Trophoblast cell (in vitro differentiated cells and primary cell): ENCODE measurements around the gene INHA.

Source experiments
- DNase-seq, 2 donors: peaks; one replicate each; pipeline ENCODE4 v3.0.0-alpha.2; 2016
- H2AFZ ChIP-seq: 2 replicates; pipeline ENCODE4 v1.6.1; 2013; ENCODE audit warnings: low read length, moderate library complexity, mild to moderate bottlenecking; ENCODE audit not compliant: insufficient read depth, poor library complexity
- H2AK5ac ChIP-seq: 2 replicates; pipeline ENCODE4 v1.6.1; 2013; ENCODE audit warnings: mild to moderate bottlenecking, low read length
- H2BK120ac ChIP-seq: 2 replicates; pipeline ENCODE4 v1.6.1; 2013; ENCODE audit warnings: low read length, mild to moderate bottlenecking, moderate library complexity; ENCODE audit not compliant: insufficient read depth, poor library complexity
- H2BK12ac ChIP-seq: 2 replicates; pipeline ENCODE4 v1.6.1; 2013; ENCODE audit warnings: mild to moderate bottlenecking, low read length, moderate library complexity
- H2BK5ac ChIP-seq: 2 replicates; pipeline ENCODE4 v1.6.1; 2013; ENCODE audit warnings: low read length, low read depth, moderate library complexity, mild to moderate bottlenecking; ENCODE audit not compliant: poor library complexity
- H3K14ac ChIP-seq: 2 replicates; pipeline ENCODE4 v1.6.1; 2013; ENCODE audit warnings: mild to moderate bottlenecking, low read length
- H3K18ac ChIP-seq: 2 replicates; pipeline ENCODE4 v1.6.1; 2013; ENCODE audit warnings: mild to moderate bottlenecking, low read length
- H3K23ac ChIP-seq: 2 replicates; pipeline ENCODE4 v1.6.1; 2013; ENCODE audit warnings: low read length
- H3K27ac ChIP-seq: 2 replicates; pipeline ENCODE4 v1.5.1; 2013; ENCODE audit warnings: low read depth, mild to moderate bottlenecking, inconsistent platforms, low read length, moderate library complexity
- H3K27me3 ChIP-seq: 2 replicates; pipeline ENCODE4 v1.6.1; 2013; ENCODE audit warnings: inconsistent platforms, mild to moderate bottlenecking, low read length, moderate library complexity; ENCODE audit not compliant: insufficient read depth
- H3K36me3 ChIP-seq, 2 experiments: 1 replicate in 1 of 2; 2 replicates in 1 of 2; pipeline ENCODE4 v1.6.1; 2013; ENCODE audit warnings: low read length in 2 of 2, mild to moderate bottlenecking in 2 of 2, moderate library complexity in 1 of 2; ENCODE audit not compliant: insufficient read depth in 2 of 2, control insufficient read depth in 1 of 2
- H3K4ac ChIP-seq: 2 replicates; pipeline ENCODE4 v1.6.1; 2013; ENCODE audit warnings: low read depth, mild to moderate bottlenecking, low read length, moderate library complexity
- H3K4me1 ChIP-seq, 2 experiments: 1 replicate in 1 of 2; 2 replicates in 1 of 2; pipeline ENCODE4 v1.6.1; 2013; ENCODE audit warnings: low read length in 2 of 2, mild to moderate bottlenecking in 2 of 2, moderate library complexity in 1 of 2; ENCODE audit not compliant: insufficient read depth in 2 of 2, control insufficient read depth in 1 of 2
- H3K4me2 ChIP-seq: 2 replicates; pipeline ENCODE4 v1.6.1; 2013; ENCODE audit warnings: inconsistent platforms, mild to moderate bottlenecking, low read length, moderate library complexity
- H3K4me3 ChIP-seq: 2 replicates; pipeline ENCODE4 v1.5.1; 2013; ENCODE audit warnings: mild to moderate bottlenecking, low read depth, low read length, inconsistent platforms
- H3K79me1 ChIP-seq: one replicate; pipeline ENCODE4 v1.6.1; 2013; ENCODE audit warnings: low read length
- H3K79me2 ChIP-seq: 2 replicates; pipeline ENCODE4 v1.6.1; 2013; ENCODE audit warnings: low read length, mild to moderate bottlenecking; ENCODE audit not compliant: control insufficient read depth, insufficient read depth, poor library complexity
- H3K9ac ChIP-seq: 2 replicates; pipeline ENCODE4 v1.6.1; 2013; ENCODE audit warnings: mild to moderate bottlenecking, low read length
- H3K9me3 ChIP-seq: 2 replicates; pipeline ENCODE4 v1.6.1; 2013; ENCODE audit warnings: low read depth, mild to moderate bottlenecking, control low read depth, inconsistent platforms, low read length; ENCODE audit not compliant: insufficient read depth
- H4K12ac ChIP-seq: 2 replicates; pipeline ENCODE4 v1.6.1; 2013; ENCODE audit warnings: low read depth, mild to moderate bottlenecking, low read length, moderate library complexity
- H4K8ac ChIP-seq: 2 replicates; pipeline ENCODE4 v1.6.1; 2013; ENCODE audit warnings: low read depth, mild to moderate bottlenecking, low read length, moderate library complexity
- H4K91ac ChIP-seq: one replicate; pipeline ENCODE4 v1.6.1; 2013; ENCODE audit warnings: low read depth, mild to moderate bottlenecking, low read length, moderate library complexity
- WGBS: extraction: QIAGEN DNeasy Blood & Tissue Kit; methylation state at CpG from one replicate; pipeline ENCODE4 v1.1.7; 2013; ENCODE audit warnings: missing lambda C conversion rate; ENCODE audit not compliant: insufficient read length, insufficient coverage; ENCODE audit errors: extremely low coverage; 5-methylcytosine and 5-hydroxymethylcytosine counted together

The INHA gene

GRCh38 chr2:219562049-219563020 is 9.8 kb upstream of the INHA start:
- Histone ChIP-seq H2AFZ (no peak overlapping the region), H3K9ac (no peak overlapping the region), H3K9me3 (peaks cover 1% of the 10 kb centered on the region), H4K12ac (no peak overlapping the region), H3K23ac (no peak overlapping the region), H3K18ac (no peak overlapping the region), H3K14ac (no peak overlapping the region), H3K27ac (peak overlapping the region; percentile 67), H2BK120ac (no peak overlapping the region), H3K79me2 (no peaks in the 10 kb centered on the region), H4K91ac (no peak overlapping the region), H2AK5ac (no peak overlapping the region), H2BK12ac (no peak overlapping the region), H3K36me3 (peaks cover 72 to 78% of the 10 kb centered on the region in 2 experiments), H3K27me3 (no peaks in the 10 kb centered on the region), H3K4me3 (no peak overlapping the region), H3K4me1 (peaks cover 22 to 27% of the 10 kb centered on the region in 2 experiments), H3K4me2 (no peak overlapping the region), H3K79me1 (peaks cover 11% of the 10 kb centered on the region), H4K8ac (no peak overlapping the region), H2BK5ac (no peak overlapping the region), H3K4ac (no peak overlapping the region)
- no peak for DNase-seq
- no CpG with 5 or more reads among the region's 35 CpGs for WGBS

- H3K4me3 ChIP-seq = no peak overlapping the region
- no peak overlapping the region for H3K14ac ChIP-seq
- no CpG with 5 or more reads among the region's 20 CpGs for WGBS
- H2BK12ac ChIP-seq = no peak overlapping the region
- H4K8ac ChIP-seq = no peak overlapping the region
- H3K27me3 ChIP-seq = no peaks in the 10 kb centered on the region
- H2AFZ ChIP-seq = no peak overlapping the region
- no peak overlapping the region for H3K9ac ChIP-seq
- no peak overlapping the region for H4K12ac ChIP-seq
- no peak overlapping the region for H2BK5ac ChIP-seq
- DNase-seq = no peak
- peaks cover 25 to 31% of the 10 kb centered on the region in 2 experiments for H3K4me1 ChIP-seq
- H3K4me2 ChIP-seq = no peak overlapping the region
- no peak overlapping the region for H3K18ac ChIP-seq
- peaks cover 70 to 78% of the 10 kb centered on the region in 2 experiments for H3K36me3 ChIP-seq
- H4K91ac ChIP-seq = no peak overlapping the region
- H3K4ac ChIP-seq = no peak overlapping the region
- no peaks in the 10 kb centered on the region for H3K79me2 ChIP-seq
- H2BK120ac ChIP-seq = no peak overlapping the region
- H3K9me3 ChIP-seq = peaks cover 1% of the 10 kb centered on the region
- H2AK5ac ChIP-seq = no peak overlapping the region
- no peak overlapping the region for H3K23ac ChIP-seq
- peaks cover 13% of the 10 kb centered on the region for H3K79me1 ChIP-seq
- H3K27ac ChIP-seq = no peak overlapping the region
Observed at GRCh38 chr2:219563271-219563928, 8.7 kb upstream of the INHA start.

GRCh38 chr2:219565130-219566080 is 6.7 kb upstream of the INHA start:
- Histone ChIP-seq H3K27ac (no peak overlapping the region), H3K4me2 (no peak overlapping the region), H3K79me2 (peaks cover 5% of the 10 kb centered on the region), H3K18ac (no peak overlapping the region), H3K4ac (no peak overlapping the region), H4K8ac (no peak overlapping the region), H3K9ac (no peak overlapping the region), H4K12ac (no peak overlapping the region), H3K23ac (no peak overlapping the region), H3K4me1 (peaks cover 28 to 39% of the 10 kb centered on the region in 2 experiments), H3K14ac (no peak overlapping the region), H3K36me3 (peaks cover 68 to 72% of the 10 kb centered on the region in 2 experiments), H3K4me3 (no peak overlapping the region), H2BK12ac (no peak overlapping the region), H3K27me3 (no peaks in the 10 kb centered on the region), H4K91ac (no peak overlapping the region), H2BK5ac (no peak overlapping the region), H2BK120ac (no peak overlapping the region), H2AK5ac (no peak overlapping the region), H3K9me3 (peaks cover 1% of the 10 kb centered on the region), H3K79me1 (peaks cover 20% of the 10 kb centered on the region), H2AFZ (no peak overlapping the region)
- WGBS = no CpG with 5 or more reads among the region's 21 CpGs
- no peak for DNase-seq

GRCh38 chr2:219566640-219567039 is 5.5 kb upstream of the INHA start:
- no peak overlapping the region for H3K4ac ChIP-seq
- peaks cover 12% of the 10 kb centered on the region for H3K79me2 ChIP-seq
- H3K23ac ChIP-seq = no peak overlapping the region
- H4K12ac ChIP-seq = no peak overlapping the region
- peak overlapping the region; percentile 6 for H3K4me3 ChIP-seq
- H3K9me3 ChIP-seq = peaks cover 3% of the 10 kb centered on the region
- H4K8ac ChIP-seq = no peak overlapping the region
- H3K4me1 ChIP-seq = peaks cover 19 to 28% of the 10 kb centered on the region in 2 experiments
- no peaks in the 10 kb centered on the region for H3K27me3 ChIP-seq
- H3K36me3 ChIP-seq = peaks cover 64 to 69% of the 10 kb centered on the region in 2 experiments
- H3K18ac ChIP-seq = no peak overlapping the region
- H3K14ac ChIP-seq = no peak overlapping the region
- no peak for DNase-seq
- no peak overlapping the region for H2BK120ac ChIP-seq
- peaks cover 23% of the 10 kb centered on the region for H3K79me1 ChIP-seq
- H3K27ac ChIP-seq = no peak overlapping the region
- no peak overlapping the region for H3K4me2 ChIP-seq
- H4K91ac ChIP-seq = no peak overlapping the region
- WGBS = no CpG with 5 or more reads among the region's 11 CpGs
- H3K9ac ChIP-seq = no peak overlapping the region
- no peak overlapping the region for H2AK5ac ChIP-seq
- no peak overlapping the region for H2AFZ ChIP-seq
- no peak overlapping the region for H2BK5ac ChIP-seq
- no peak overlapping the region for H2BK12ac ChIP-seq
